ENCODE results near the gene OPCML.

OPCML gene

DNA sequence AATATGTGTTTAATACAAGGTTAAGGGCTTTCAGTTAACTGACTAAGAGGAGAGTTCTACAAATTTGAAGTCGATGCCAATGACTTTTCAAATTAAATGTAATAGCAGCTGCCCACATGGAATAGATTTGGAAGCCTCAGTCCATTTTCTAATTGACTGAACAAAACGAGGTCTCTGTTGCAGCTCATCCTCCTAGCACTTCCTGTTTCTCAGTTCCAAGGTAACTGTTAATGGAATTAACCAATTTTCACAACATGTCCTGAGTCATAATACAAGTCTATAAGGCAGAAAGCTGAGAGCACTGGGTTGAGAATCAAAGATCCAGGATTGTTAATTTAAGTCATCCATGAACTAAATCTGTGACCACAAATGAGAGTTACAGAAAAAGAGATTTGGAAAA lies 177.2 kb downstream of the OPCML start:
- no peak for DNase-seq (ENCODE audit: low spot score)

DNA sequence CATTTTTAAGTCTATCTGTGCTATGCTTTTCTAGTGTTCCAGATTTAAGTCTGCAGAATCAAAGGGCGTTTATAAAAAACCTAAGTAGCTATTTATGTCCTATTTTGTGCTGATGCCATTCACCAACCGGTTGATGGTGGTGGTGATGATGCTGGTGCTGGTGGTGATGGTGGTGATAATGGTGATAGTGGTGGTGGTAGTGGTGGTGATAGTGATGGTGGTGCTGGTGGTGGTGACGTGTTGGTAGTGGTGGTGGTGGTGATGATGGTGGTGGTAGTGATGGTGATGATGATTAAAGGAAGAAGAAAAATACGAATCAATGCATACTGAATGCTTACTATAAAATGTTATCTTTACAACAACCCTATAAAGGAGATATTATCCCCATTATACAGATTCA lies 178.2 kb downstream of the OPCML start:
- DNase-seq (ENCODE audit: low spot score): no peak

- no peak for DNase-seq (ENCODE audit: low spot score)
Measured at GRCh38 chr11:133350045-133350444, 182.3 kb downstream of the OPCML start.

GRCh38 chr11:133347988-133348387 lies 184.3 kb downstream of the OPCML start:
- DNase-seq (ENCODE audit: low spot score): no peak

DNA sequence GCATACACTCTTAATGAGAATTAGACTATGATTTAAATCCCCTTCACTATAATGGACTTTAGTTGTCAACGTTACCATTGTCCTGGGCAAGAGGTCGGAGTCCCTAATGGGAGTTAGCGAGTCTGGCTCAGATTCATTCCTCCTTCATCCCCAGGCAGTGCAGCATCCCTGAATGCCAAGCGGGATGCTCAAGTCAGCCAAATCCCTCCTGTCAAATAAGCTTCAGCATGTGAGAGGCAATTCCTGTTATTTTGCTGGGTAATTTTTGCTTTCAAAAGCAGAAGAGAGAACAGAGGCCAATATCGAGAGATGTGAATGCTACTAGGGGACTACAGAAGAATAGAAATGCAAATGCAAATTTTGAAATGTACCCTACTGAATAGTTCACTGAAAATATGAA lies 186.2 kb downstream of the OPCML start:
- DNase-seq (ENCODE audit: low spot score): no peak

GRCh38 chr11:133343951-133344350 lies 188.3 kb downstream of the OPCML start:
- no peak for DNase-seq (ENCODE audit: low spot score)

DNA sequence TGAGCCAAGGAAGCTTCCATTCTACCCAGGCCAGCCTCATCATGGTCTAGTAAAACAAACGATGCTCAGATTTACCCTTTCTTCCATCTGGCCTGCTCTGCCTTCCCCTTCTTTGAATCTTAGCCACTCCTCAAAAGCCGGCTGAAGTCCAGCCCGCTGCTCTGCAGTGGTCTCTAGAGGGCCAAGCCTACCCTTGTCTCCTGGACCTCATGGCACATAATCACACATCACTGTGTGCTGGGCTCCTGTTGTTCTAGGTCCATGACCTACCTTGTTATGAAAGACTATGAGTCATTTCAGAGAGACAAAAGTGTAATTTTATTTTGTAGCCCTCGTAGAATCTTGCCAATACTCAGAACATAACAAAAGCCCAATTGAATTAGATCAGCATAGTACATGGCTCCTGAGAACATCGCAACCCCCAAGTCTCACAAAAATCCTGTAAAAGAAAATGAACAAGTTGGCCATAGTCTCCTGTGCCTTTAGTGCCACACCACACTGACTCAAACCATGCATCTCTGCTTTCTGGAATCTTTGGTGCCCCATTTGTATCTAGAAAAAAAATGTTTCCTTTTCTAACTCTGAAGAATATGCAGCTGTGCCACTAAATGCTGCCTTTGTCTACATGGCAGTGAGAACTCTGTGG lies 192.7 kb downstream of the OPCML start:
- DNase-seq (ENCODE audit: low spot score): no peak

GRCh38 chr11:133338588-133338987 lies 193.7 kb downstream of the OPCML start:
- DNase-seq (ENCODE audit: low spot score): no peak

DNA sequence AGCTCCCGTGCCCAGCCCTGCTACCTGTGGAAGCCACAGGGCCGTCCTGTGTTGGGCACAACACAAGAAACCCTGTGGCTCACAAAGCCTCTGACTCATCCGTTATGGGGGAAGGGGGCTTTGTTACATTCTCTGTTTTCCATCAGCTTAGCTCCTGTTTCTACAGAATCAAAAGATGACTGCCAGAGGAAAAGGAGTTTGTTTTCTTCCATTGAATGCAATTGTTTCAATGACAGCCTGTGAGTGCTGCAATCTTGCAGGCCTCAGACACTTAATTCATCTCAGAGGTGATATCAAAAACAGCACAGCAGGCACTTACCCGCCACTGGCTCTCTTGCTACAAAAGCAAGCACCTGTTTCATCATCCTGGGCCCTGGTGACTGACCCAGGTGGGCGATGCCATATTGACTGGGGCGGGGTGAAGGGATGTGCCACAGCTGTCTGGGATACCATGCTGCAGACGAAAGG lies 194.3 kb downstream of the OPCML start:
- DNase-seq (ENCODE audit: low spot score): no peak

DNA sequence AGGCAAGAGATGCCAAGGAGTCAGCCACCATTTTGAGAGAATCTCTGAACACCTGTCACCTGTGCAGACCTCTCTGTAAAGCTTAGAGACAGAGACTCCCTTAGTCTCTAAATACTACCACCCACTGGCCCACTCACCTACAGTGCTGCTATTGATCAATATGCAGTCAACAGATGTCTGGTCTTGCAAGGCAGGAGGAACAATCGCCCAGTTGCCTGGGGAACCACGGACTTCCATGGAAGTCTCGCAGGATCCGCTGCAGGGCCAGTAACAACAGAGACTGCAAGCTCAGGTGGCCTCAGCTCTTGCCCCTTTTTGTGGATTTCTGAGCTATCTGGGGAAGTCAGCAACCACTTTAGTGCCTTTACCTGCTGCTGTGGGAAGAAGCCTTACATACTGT lies 195.1 kb downstream of the OPCML start:
- no peak for DNase-seq (ENCODE audit: low spot score)

GRCh38 chr11:133331031-133331430 lies 201.3 kb downstream of the OPCML start:
- no peak for DNase-seq (ENCODE audit: low spot score)

- no peak for DNase-seq (ENCODE audit: low spot score)
Measured at GRCh38 chr11:133326849-133327248, 205.5 kb downstream of the OPCML start.

DNA sequence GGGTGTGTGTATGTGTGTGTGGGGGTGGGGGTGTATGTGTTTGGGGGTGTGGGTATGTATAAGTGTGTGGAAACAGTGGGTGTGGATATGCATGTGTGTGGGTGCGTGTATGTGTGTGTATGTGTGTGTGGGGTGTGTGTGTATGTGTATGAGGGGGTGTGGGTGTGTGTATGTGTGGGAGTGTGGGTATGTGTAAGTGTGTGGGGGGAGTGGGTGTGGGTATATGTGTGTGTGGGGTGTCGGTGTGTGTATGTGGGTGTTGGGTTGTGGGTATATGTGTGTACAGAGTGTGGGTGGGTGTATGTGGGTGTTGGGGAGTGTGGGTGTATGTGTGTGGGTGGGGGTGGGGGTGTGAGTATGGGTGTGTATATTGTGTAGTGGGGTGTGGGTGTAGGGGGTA lies 206.0 kb downstream of the OPCML start:
- no peak for DNase-seq (ENCODE audit: low spot score)

DNA sequence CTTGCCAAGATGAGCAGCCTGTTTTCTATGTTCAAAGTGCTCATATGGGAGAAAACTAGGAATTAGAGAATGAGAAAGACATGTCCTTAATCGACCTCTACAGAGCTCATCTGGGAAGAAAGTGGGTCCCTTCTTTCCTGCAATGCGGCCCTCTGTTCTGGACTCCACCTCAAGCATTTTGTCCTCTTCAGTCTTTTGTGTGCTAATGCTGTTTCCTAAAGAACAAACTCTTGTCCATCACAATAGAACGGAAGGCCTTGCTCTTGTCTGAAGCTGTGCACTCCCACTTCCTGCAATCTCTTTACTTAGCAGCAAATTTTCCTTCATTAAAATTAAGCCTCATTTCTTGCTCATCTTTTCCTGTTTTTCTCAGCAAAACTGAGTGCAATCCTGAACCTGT lies 206.6 kb downstream of the OPCML start:
- no peak for DNase-seq (ENCODE audit: low spot score)

GRCh38 chr11:133323354-133323753 lies 208.9 kb downstream of the OPCML start:
- DNase-seq (ENCODE audit: low spot score): no peak

GRCh38 chr11:133318221-133318620 lies 214.1 kb downstream of the OPCML start:
- DNase-seq (ENCODE audit: low spot score): no peak

DNA sequence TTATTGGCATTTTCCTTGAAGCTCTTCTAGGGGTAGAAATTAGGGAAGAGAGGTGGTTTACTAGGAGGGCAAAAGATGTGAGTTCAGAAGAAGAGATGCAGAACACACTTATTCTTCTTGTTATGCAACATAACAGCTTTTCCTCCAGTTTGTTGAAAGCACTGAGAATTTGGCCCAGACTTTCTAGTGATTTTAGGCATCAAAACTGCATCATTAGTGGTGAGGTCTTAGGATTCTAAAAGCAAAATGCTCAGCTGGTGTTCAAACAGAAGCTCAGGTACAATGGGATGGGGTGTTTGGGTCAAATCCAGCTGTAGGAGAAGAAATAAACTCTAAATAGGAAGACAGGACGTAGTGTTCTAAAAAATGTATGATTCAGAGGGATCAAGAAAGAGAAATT lies 221.1 kb downstream of the OPCML start:
- DNase-seq (ENCODE audit: low spot score): no peak

- DNase-seq (ENCODE audit: low spot score): no peak
Measured at GRCh38 chr11:133306019-133306418, 226.3 kb downstream of the OPCML start.

DNA sequence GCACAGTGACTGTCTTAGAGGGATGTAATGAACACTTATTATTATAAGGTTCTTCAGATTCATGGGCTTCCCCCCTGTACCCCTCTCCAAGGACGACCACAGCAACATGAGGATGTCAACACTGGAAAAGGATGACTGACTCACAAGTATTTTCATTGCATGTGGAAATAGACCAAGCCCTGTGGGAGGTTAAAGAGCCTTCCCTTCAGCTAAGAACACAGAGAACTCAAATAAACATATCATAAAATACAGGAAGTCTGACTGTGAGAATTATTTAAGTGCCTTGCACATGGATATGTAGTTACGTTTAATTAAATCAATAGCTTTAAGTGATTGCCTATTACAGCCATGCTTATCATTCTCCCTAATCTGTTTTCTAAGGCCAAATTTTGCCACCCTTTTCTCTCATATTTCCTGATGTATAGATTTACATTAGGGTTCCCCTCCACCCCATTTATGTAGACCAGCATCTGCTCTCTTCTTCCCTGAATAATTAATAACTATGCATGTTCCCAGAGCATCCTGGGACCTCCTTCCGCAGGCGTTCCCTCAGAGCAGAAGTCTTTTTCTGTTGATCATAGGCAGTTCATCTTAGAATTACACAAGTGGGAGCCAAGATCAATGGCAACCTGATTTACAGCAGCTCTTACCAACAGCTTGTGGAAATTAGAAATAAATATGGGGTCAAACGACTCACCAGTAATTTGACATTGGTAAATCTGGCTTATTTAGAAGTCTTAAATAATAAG lies 226.9 kb downstream of the OPCML start:
- no peak for DNase-seq (ENCODE audit: low spot score)

- no peak for DNase-seq (ENCODE audit: low spot score)
Measured at GRCh38 chr11:133303262-133303661, 229.0 kb downstream of the OPCML start.

GRCh38 chr11:133302056-133302455 lies 230.2 kb downstream of the OPCML start:
- no peak for DNase-seq (ENCODE audit: low spot score)

- DNase-seq (ENCODE audit: low spot score): no peak
Measured at GRCh38 chr11:133300666-133301065, 231.6 kb downstream of the OPCML start.

DNA sequence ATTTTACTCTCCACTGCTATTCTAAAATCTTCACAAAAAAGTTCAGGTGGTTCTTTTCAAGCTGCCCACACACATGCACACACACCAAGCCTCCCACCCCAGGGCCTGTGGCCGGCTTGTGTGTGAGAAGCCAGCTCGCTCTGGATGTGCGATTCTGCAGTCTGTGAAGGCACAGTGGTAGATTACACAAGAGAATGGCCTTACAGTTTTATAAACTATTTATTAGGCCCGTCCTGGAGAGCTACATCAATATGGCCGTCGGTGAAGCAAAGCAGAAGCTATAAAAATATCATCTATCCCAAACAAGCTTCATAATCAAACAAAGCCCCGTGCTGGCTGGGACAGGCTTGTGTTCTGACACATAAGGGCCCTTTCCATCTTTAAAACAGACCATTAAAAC lies 240.5 kb downstream of the OPCML start:
- DNase-seq (ENCODE audit: low spot score): no peak

GRCh38 chr11:133285359-133285758 lies 246.9 kb downstream of the OPCML start:
- DNase-seq (ENCODE audit: low spot score): no peak
